ENCODE measurements around the gene DLL3.
A peak's percentile ranks its signal among the peaks of the same experiment; 100 is the strongest.
"Not testable (repeated sequence)": the region's sequence is repeated elsewhere in the genome, so short reads cannot be mapped to it uniquely, and the experiment has no call there.

Gene DLL3

GRCh38 chr19:39474139-39474620 is 24.6 kb upstream of the DLL3 start:
- Mint-ChIP-seq H3K9me3 (no peaks in the 10 kb centered on the region), H3K27me3 (ENCODE audit: low read depth) (no peaks in the 10 kb centered on the region), H3K36me3 (ENCODE audit: low read depth) (peaks cover 59% of the 10 kb centered on the region), H3K4me1 (ENCODE audit: low read depth) (no peaks in the 10 kb centered on the region), H3K4me3 (no peak overlapping the region), H3K27ac (no peak overlapping the region)
- DNase-seq (ENCODE audit: low spot score), result peak; percentile 37

GRCh38 chr19:39475748-39476147 is 23.0 kb upstream of the DLL3 start:
- no peak for DNase-seq (ENCODE audit: low spot score)
- H3K4me3 Mint-ChIP-seq, result no peak overlapping the region
- H3K27me3 Mint-ChIP-seq (ENCODE audit: low read depth), result no peaks in the 10 kb centered on the region
- no peaks in the 10 kb centered on the region for H3K9me3 Mint-ChIP-seq
- H3K4me1 Mint-ChIP-seq (ENCODE audit: low read depth), result peaks cover 13% of the 10 kb centered on the region
- peaks cover 46% of the 10 kb centered on the region for H3K36me3 Mint-ChIP-seq (ENCODE audit: low read depth)
- H3K27ac Mint-ChIP-seq, result no peak overlapping the region

- not testable (repeated sequence) for DNase-seq (ENCODE audit: low spot score); H3K27me3 Mint-ChIP-seq (ENCODE audit: low read depth); H3K9me3 Mint-ChIP-seq
- H3K27ac Mint-ChIP-seq, result peak overlapping the region; percentile 89
- H3K36me3 Mint-ChIP-seq (ENCODE audit: low read depth), result peaks cover 27% of the 10 kb centered on the region
- peak overlapping the region; percentile 96 for H3K4me3 Mint-ChIP-seq
- H3K4me1 Mint-ChIP-seq (ENCODE audit: low read depth), result peaks cover 26% of the 10 kb centered on the region
Observed at GRCh38 chr19:39479319-39479801, 19.4 kb upstream of the DLL3 start.

- H3K27ac Mint-ChIP-seq, result peak overlapping the region; percentile 89
- no peak for DNase-seq (ENCODE audit: low spot score)
- H3K4me1 Mint-ChIP-seq (ENCODE audit: low read depth), result peaks cover 26% of the 10 kb centered on the region
- H3K27me3 Mint-ChIP-seq (ENCODE audit: low read depth), result no peaks in the 10 kb centered on the region
- peaks cover 21% of the 10 kb centered on the region for H3K36me3 Mint-ChIP-seq (ENCODE audit: low read depth)
- H3K9me3 Mint-ChIP-seq, result no peaks in the 10 kb centered on the region
- peak overlapping the region; percentile 96 for H3K4me3 Mint-ChIP-seq
Observed at GRCh38 chr19:39479916-39480315, 18.8 kb upstream of the DLL3 start.

- DNase-seq (ENCODE audit: low spot score), result peak; percentile 97
- peaks cover 16% of the 10 kb centered on the region for H3K36me3 Mint-ChIP-seq (ENCODE audit: low read depth)
- no peaks in the 10 kb centered on the region for H3K9me3 Mint-ChIP-seq
- peaks cover 26% of the 10 kb centered on the region for H3K4me1 Mint-ChIP-seq (ENCODE audit: low read depth)
- peak within 1 kb of the TSS; percentile 89 for H3K27ac Mint-ChIP-seq
- H3K27me3 Mint-ChIP-seq (ENCODE audit: low read depth), result no peaks in the 10 kb centered on the region
- H3K4me3 Mint-ChIP-seq, result peak within 1 kb of the TSS; percentile 96
Observed at GRCh38 chr19:39480337-39481228, 18.2 kb upstream of the DLL3 start, which contains the start of gene TIMM50. TSS of gene TIMM50 (plus strand) at chr19:39480838. CDS start at chr19:39480854, 16 bp downstream.

GRCh38 chr19:39481229-39481545 is 17.6 kb upstream of the DLL3 start:
- no peak for DNase-seq (ENCODE audit: low spot score)
- H3K4me1 Mint-ChIP-seq (ENCODE audit: low read depth), result peaks cover 26% of the 10 kb centered on the region
- H3K36me3 Mint-ChIP-seq (ENCODE audit: low read depth), result peaks cover 15% of the 10 kb centered on the region
- H3K27ac Mint-ChIP-seq, result peak overlapping the region; percentile 89
- no peaks in the 10 kb centered on the region for H3K9me3 Mint-ChIP-seq
- H3K27me3 Mint-ChIP-seq (ENCODE audit: low read depth), result no peaks in the 10 kb centered on the region
- peak overlapping the region; percentile 96 for H3K4me3 Mint-ChIP-seq

GRCh38 chr19:39481676-39482075 is 17.1 kb upstream of the DLL3 start:
- H3K27ac Mint-ChIP-seq, result peak overlapping the region; percentile 89
- peak overlapping the region; percentile 96 for H3K4me3 Mint-ChIP-seq
- no peaks in the 10 kb centered on the region for H3K9me3 Mint-ChIP-seq
- DNase-seq (ENCODE audit: low spot score), result no peak
- H3K4me1 Mint-ChIP-seq (ENCODE audit: low read depth), result peaks cover 26% of the 10 kb centered on the region
- H3K27me3 Mint-ChIP-seq (ENCODE audit: low read depth), result no peaks in the 10 kb centered on the region
- H3K36me3 Mint-ChIP-seq (ENCODE audit: low read depth), result peaks cover 12% of the 10 kb centered on the region

- Mint-ChIP-seq H3K9me3 (no peaks in the 10 kb centered on the region), H3K27me3 (ENCODE audit: low read depth) (no peaks in the 10 kb centered on the region), H3K4me3 (peak overlapping the region; percentile 49), H3K27ac (no peak overlapping the region), H3K36me3 (ENCODE audit: low read depth) (peaks cover 16% of the 10 kb centered on the region), H3K4me1 (ENCODE audit: low read depth) (peaks cover 26% of the 10 kb centered on the region)
- DNase-seq (ENCODE audit: low spot score), result no peak
Observed at GRCh38 chr19:39483141-39483540, 15.6 kb upstream of the DLL3 start.

GRCh38 chr19:39489756-39490155 is 9.0 kb upstream of the DLL3 start:
- Mint-ChIP-seq H3K36me3 (ENCODE audit: low read depth) (peaks cover 21% of the 10 kb centered on the region), H3K27ac (no peak overlapping the region), H3K9me3 (no peaks in the 10 kb centered on the region), H3K27me3 (ENCODE audit: low read depth) (no peaks in the 10 kb centered on the region), H3K4me1 (ENCODE audit: low read depth) (no peaks in the 10 kb centered on the region), H3K4me3 (no peak overlapping the region)
- no peak for DNase-seq (ENCODE audit: low spot score)

- no peak overlapping the region for H3K27ac Mint-ChIP-seq
- H3K4me3 Mint-ChIP-seq, result no peak overlapping the region
- H3K27me3 Mint-ChIP-seq (ENCODE audit: low read depth), result peaks cover 12% of the 10 kb centered on the region
- peaks cover 16% of the 10 kb centered on the region for H3K36me3 Mint-ChIP-seq (ENCODE audit: low read depth)
- DNase-seq (ENCODE audit: low spot score), result no peak
- no peaks in the 10 kb centered on the region for H3K9me3 Mint-ChIP-seq
- H3K4me1 Mint-ChIP-seq (ENCODE audit: low read depth), result no peaks in the 10 kb centered on the region
Observed at GRCh38 chr19:39492225-39492624, 6.5 kb upstream of the DLL3 start.

- Mint-ChIP-seq H3K27me3 (ENCODE audit: low read depth) (peaks cover 17% of the 10 kb centered on the region), H3K27ac (no peak overlapping the region), H3K4me3 (no peak overlapping the region), H3K36me3 (ENCODE audit: low read depth) (peaks cover 15% of the 10 kb centered on the region), H3K4me1 (ENCODE audit: low read depth) (no peaks in the 10 kb centered on the region), H3K9me3 (no peaks in the 10 kb centered on the region)
- no peak for DNase-seq (ENCODE audit: low spot score)
Observed at GRCh38 chr19:39492788-39493187, 6.0 kb upstream of the DLL3 start.

- H3K27ac Mint-ChIP-seq, result no peak overlapping the region
- H3K4me1 Mint-ChIP-seq (ENCODE audit: low read depth), result peaks cover 6% of the 10 kb centered on the region
- no peak overlapping the region for H3K4me3 Mint-ChIP-seq
- H3K36me3 Mint-ChIP-seq (ENCODE audit: low read depth), result peaks cover 6% of the 10 kb centered on the region
- no peak for DNase-seq (ENCODE audit: low spot score)
- peaks cover 31% of the 10 kb centered on the region for H3K27me3 Mint-ChIP-seq (ENCODE audit: low read depth)
- H3K9me3 Mint-ChIP-seq, result no peaks in the 10 kb centered on the region
Observed at GRCh38 chr19:39494661-39495060, 4.1 kb upstream of the DLL3 start.

- H3K4me3 Mint-ChIP-seq, result no peak overlapping the region
- H3K27ac Mint-ChIP-seq, result no peak overlapping the region
Observed at GRCh38 chr19:39496063-39496462, 2.7 kb upstream of the DLL3 start.

GRCh38 chr19:39497701-39497995 is 1.1 kb upstream of the DLL3 start:
- peaks cover 6% of the 10 kb centered on the region for H3K4me1 Mint-ChIP-seq (ENCODE audit: low read depth)
- no peak for DNase-seq (ENCODE audit: low spot score)
- H3K4me3 Mint-ChIP-seq, result no peak overlapping the region
- no peak overlapping the region for H3K27ac Mint-ChIP-seq
- peaks cover 52% of the 10 kb centered on the region for H3K27me3 Mint-ChIP-seq (ENCODE audit: low read depth)
- no peaks in the 10 kb centered on the region for H3K9me3 Mint-ChIP-seq
- H3K36me3 Mint-ChIP-seq (ENCODE audit: low read depth), result peaks cover 4% of the 10 kb centered on the region

More at GRCh38 chr19:39496063-39496462, 2.7 kb upstream of the DLL3 start:
- Mint-ChIP-seq H3K9me3 (no peaks in the 10 kb centered on the region), H3K36me3 (ENCODE audit: low read depth) (peaks cover 4% of the 10 kb centered on the region), H3K27me3 (ENCODE audit: low read depth) (peaks cover 45% of the 10 kb centered on the region), H3K4me1 (ENCODE audit: low read depth) (peaks cover 6% of the 10 kb centered on the region)
- no peak for DNase-seq (ENCODE audit: low spot score)

Measured in T-helper 2 cell treated with Interferon-gamma antibody and Interleukin-4, amounts not matched to agents 5 μg/mL and 100 μg/mL, for 36 hours (primary cell).